ENCODE results near the gene BAHD1. TPM values are rescaled to one million over a fixed set of nuclear protein-coding genes. Genes with fewer than 3 reads are reported as not detected.

Gene BAHD1
- total RNA-seq, 4 donors from 2014 or later: 11.6 to 29.6 (median 22.3) TPM

- Histone ChIP-seq H3K4me1 (peaks cover 47 to 52% (median 50%) of the 10 kb centered on the region in 4 donors), H3K9me3 (no peaks in the 10 kb centered on the region), H3K4me3 (no peak overlapping the region), H3K27ac (replicated peaks in 1 of 4) (no peak overlapping the region), H3K36me3 (peaks cover 14 to 19% (median 16%) of the 10 kb centered on the region in 4 donors), H3K27me3 (no peaks in the 10 kb centered on the region)
- intact Hi-C loops (cut with DNase I): no loop called here
- TF ChIP-seq, protein P1, sequence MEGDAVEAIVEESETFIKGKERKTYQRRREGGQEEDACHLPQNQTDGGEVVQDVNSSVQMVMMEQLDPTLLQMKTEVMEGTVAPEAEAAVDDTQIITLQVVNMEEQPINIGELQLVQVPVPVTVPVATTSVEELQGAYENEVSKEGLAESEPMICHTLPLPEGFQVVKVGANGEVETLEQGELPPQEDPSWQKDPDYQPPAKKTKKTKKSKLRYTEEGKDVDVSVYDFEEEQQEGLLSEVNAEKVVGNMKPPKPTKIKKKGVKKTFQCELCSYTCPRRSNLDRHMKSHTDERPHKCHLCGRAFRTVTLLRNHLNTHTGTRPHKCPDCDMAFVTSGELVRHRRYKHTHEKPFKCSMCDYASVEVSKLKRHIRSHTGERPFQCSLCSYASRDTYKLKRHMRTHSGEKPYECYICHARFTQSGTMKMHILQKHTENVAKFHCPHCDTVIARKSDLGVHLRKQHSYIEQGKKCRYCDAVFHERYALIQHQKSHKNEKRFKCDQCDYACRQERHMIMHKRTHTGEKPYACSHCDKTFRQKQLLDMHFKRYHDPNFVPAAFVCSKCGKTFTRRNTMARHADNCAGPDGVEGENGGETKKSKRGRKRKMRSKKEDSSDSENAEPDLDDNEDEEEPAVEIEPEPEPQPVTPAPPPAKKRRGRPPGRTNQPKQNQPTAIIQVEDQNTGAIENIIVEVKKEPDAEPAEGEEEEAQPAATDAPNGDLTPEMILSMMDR (IDR thresholded peaks at IDR 0.05): no peak
- no peak for TF ChIP-seq EP300 (IDR thresholded peaks at IDR 0.05)
- DNase-seq (ENCODE audit: extremely low spot score): no peak
- 65% methylated on average over 9 of the region's 9 CpGs for WGBS
Measured at GRCh38 chr15:40454904-40455391, 14.2 kb downstream of the BAHD1 start.

- H3K27ac ChIP-seq (replicated peaks in 1 of 4): no peak overlapping the region
- intact Hi-C loops (cut with DNase I): no loop called here
- peaks cover 14 to 31% (median 21%) of the 10 kb centered on the region in 4 donors for H3K36me3 ChIP-seq
- no peak overlapping the region for H3K4me3 ChIP-seq
- no peaks in the 10 kb centered on the region for H3K27me3 ChIP-seq
- TF ChIP-seq POLR2AphosphoS5 (IDR thresholded peaks at IDR 0.05) (no peak), POLR2A (IDR thresholded peaks at IDR 0.05; ENCODE audit: low read depth) (no peak), EP300 (IDR thresholded peaks at IDR 0.05) (no peak)
- TF ChIP-seq, protein P1 (IDR thresholded peaks at IDR 0.05): no peak
- H3K9me3 ChIP-seq: no peaks in the 10 kb centered on the region
- peaks cover 45 to 49% (median 47%) of the 10 kb centered on the region in 4 donors for H3K4me1 ChIP-seq
- DNase-seq (ENCODE audit: extremely low spot score): no peak
- WGBS: 85% methylated on average over 4 of the region's 7 CpGs
Measured at GRCh38 chr15:40456299-40456712, 15.6 kb downstream of the BAHD1 start.

DNA sequence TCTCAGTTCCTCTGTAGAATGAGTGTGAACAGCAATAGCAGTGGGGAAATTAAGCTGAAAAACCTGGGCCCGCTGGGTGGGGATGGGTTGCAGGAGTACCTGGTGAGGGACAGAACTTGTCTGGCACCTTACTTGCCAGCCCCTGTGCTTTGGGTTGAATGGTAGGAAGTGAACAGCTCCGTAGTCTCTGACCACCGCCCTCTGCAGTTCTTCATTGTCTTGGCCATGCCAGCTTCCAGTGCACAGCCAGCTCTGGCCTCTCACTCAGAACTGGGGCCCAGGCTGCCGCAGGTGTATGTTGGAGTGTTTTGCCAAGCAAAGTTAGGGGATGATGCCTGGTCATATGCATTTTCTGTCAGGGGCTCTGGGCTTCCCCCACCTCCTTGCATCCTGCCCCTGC, 16.0 kb downstream of the BAHD1 start:
- intact Hi-C loops (cut with DNase I): no loop called here
- WGBS: 72% methylated on average over 4 of the region's 4 CpGs
- peaks cover 14 to 35% (median 24%) of the 10 kb centered on the region in 4 donors for H3K36me3 ChIP-seq
- TF ChIP-seq, protein P1 (IDR thresholded peaks at IDR 0.05): no peak
- no peak for TF ChIP-seq POLR2A (IDR thresholded peaks at IDR 0.05; ENCODE audit: low read depth)
- TF ChIP-seq EP300 (IDR thresholded peaks at IDR 0.05): no peak
- TF ChIP-seq POLR2AphosphoS5 (IDR thresholded peaks at IDR 0.05): no peak
- no peaks in the 10 kb centered on the region for H3K27me3 ChIP-seq
- no peak for DNase-seq (ENCODE audit: extremely low spot score)
- H3K9me3 ChIP-seq: no peaks in the 10 kb centered on the region
- peaks cover 43 to 45% (median 43%) of the 10 kb centered on the region in 4 donors for H3K4me1 ChIP-seq
- H3K27ac ChIP-seq (replicated peaks in 1 of 4): no peak overlapping the region
- H3K4me3 ChIP-seq: no peak overlapping the region

DNA sequence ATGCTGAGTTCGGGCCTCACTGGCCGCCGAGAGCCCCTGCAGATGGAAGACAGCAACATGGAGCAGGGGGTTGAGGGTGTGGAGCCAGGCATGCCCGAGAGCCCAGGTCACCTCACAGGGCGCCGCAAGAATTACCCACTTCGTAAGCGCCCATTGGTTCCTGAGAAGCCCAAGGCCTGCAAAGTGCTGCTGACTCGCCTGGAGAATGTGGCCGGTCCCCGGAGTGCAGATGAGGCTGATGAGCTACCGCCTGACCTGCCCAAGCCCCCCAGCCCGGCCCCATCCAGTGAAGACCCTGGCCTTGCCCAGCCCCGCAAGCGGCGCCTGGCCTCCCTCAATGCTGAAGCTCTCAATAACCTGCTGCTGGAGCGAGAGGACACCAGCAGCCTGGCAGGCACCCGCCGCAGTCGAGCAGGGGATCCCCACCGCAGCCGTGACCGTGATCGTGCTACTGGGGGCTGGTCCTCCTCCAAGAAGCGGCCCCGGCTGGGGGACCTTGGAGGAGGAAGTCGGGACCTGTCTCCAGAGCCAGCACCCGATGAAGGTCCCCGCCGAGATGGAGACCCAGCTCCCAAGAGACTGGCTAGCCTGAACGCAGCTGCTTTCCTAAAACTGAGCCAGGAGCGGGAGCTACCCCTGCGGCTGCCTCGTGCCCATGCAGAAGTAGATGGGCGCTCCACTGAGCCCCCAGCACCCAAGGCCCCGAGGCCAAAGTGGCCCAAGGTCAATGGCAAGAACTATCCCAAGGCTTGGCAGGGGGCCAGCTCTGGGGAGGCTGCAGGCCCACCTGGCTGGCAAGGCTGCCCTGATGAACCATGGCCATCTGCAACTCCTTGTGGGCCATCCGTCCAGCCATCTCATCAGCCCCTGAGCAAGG, 18.0 kb downstream of the BAHD1 start:
- Histone ChIP-seq H3K36me3 (peaks cover 16 to 55% (median 43%) of the 10 kb centered on the region in 4 donors), H3K4me1 (peaks cover 31 to 32% (median 31%) of the 10 kb centered on the region in 4 donors)
- intact Hi-C loops (cut with DNase I): no loop called here

More for the DNA sequence above, 18.0 kb downstream of the BAHD1 start:
- no peaks in the 10 kb centered on the region for H3K9me3 ChIP-seq
- WGBS: 94% methylated on average over 18 of the region's 37 CpGs
- no peak overlapping the region for H3K27ac ChIP-seq (replicated peaks in 1 of 4)
- no peaks in the 10 kb centered on the region for H3K27me3 ChIP-seq
- no peak for DNase-seq (ENCODE audit: extremely low spot score)
- no peak overlapping the region for H3K4me3 ChIP-seq
- no peak for TF ChIP-seq EP300 (IDR thresholded peaks at IDR 0.05)
- TF ChIP-seq, protein P1 (IDR thresholded peaks at IDR 0.05): no peak
- TF ChIP-seq POLR2AphosphoS5 (IDR thresholded peaks at IDR 0.05): no peak
- TF ChIP-seq POLR2A (IDR thresholded peaks at IDR 0.05; ENCODE audit: low read depth): no peak
